GM21723 (cell line): ENCODE measurements around the gene WDR3.

Experiments
- ATAC-seq: cut with Tn5 transposase; IDR thresholded peaks from one replicate; pipeline ENCODE4 v1.9.1; 2021; ENCODE audit warnings: mild to moderate bottlenecking, moderate library complexity; ENCODE audit not compliant: unreplicated experiment

WDR3 gene

GRCh38 chr1:117942293-117942692 is 12.8 kb downstream of the WDR3 start:
- ATAC-seq = no peak

DNA sequence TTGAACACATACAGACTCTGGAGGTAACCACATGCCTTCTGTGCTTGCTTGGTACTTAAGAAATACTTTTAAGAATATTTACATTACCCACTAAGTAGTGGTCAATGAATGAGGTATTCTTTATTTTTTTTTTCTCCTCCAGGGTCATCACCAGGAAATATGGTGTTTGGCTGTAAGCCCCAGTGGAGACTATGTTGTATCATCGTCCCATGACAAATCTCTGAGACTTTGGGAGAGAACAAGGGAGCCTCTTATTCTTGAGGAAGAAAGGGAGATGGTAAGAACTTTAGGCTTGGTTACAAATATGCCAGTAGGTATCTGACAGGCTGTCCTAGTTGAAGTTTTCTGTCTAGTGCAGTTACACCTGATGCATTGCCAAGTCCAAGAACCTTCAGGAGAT is 22.8 kb downstream of the WDR3 start:
- ATAC-seq = no peak

GRCh38 chr1:117959364-117959763 is 29.8 kb downstream of the WDR3 start:
- no peak for ATAC-seq

GRCh38 chr1:117964290-117965038 is 34.9 kb downstream of the WDR3 start:
- ATAC-seq = no peak

DNA sequence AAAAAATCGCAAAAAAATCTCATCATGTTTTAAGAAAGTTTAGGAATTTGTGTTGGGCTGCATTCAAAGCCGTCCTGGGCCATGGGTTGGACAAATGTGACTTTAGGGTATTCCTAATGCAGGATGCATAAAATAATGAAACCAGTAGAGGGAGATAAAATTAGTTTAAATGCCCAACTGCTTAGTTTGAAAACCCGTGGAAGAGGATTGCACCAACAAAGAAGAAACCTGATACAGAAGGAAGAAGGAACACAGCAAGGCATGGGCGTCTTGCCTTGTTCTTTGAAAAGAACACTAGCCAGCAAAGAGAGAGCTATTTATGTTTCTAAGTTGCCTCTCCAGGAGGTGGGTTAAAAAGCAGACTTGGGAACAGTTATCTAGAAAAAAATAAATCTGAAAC is 37.9 kb downstream of the WDR3 start:
- no peak for ATAC-seq

GRCh38 chr1:117967881-117968280 is 38.3 kb downstream of the WDR3 start:
- no peak for ATAC-seq

- no peak for ATAC-seq
Observed at GRCh38 chr1:117970252-117970651, 40.7 kb downstream of the WDR3 start.

DNA sequence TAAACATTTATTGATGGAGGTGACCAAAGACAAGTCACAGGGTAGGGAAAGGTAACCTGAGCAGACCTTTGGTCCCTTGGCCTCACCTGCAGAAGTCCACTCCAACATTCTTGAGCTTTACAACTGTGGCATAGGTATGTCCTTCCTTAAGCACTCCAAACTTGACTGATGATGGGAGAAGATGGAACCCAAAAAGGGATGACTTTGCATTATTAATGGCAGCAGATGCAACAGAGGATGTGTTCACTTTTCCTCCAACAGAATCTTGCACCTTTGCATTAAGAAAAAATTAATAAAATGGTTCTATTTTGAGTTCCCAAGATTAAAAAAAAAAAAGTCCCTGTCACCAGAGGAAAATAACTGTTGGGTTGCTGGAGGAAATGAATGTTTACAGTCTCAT is 42.2 kb downstream of the WDR3 start:
- ATAC-seq = no peak

GRCh38 chr1:117976381-117976780 is 46.8 kb downstream of the WDR3 start:
- no peak for ATAC-seq

DNA sequence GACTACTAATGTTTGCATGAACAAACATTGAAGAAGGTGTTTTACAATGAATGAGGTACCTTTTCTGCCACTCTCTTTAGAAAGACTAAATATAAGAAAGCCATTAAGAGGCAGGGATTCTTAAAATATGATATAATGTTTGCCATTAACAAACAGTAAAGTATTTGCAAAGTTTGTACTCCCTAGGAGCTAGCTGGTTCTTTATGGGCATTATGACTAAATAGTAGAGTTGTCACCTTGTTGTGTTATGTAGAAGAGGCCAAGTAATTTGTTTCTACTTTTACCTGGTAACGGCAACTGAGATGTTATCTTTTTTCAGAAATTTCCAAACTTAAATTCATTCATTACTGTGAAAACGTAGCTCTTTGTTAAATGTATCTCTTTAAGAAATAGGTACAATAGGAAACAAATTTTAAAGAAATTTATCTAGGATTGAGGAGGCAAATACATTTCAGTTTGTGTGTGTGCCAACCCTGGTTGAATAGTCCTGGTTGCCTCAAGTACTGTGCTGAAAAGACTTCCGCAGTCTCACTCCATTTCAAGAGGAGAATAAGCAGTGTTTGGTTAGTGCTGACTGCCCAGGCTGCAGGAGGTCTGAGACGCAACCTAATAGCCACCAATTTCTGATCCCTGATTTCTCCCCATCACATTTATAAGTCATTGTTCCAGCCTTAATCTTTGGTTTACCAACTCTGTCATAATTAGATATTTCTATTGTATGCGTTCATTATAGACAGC is 52.1 kb downstream of the WDR3 start:
- ATAC-seq = no peak

- ATAC-seq = no peak
Observed at GRCh38 chr1:117985239-117985638, 55.7 kb downstream of the WDR3 start.

DNA sequence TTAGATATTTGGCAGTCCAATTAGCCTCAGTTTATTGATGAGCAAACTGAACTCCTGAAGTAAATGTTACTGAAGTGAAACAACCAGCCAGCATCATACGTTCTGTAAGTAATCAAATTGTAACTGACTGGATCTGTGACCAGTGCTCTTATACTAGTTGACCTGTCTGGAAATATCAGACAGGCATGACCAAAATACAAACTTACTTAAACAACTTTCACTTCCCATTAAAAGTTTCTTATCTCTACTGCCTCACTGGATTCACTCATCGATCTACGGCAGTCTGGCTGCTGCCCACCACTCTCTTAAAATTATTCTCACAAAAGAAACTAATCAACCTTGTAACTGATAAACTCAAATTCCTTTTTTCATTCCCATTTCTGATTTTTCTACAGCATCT is 56.4 kb downstream of the WDR3 start:
- no peak for ATAC-seq

DNA sequence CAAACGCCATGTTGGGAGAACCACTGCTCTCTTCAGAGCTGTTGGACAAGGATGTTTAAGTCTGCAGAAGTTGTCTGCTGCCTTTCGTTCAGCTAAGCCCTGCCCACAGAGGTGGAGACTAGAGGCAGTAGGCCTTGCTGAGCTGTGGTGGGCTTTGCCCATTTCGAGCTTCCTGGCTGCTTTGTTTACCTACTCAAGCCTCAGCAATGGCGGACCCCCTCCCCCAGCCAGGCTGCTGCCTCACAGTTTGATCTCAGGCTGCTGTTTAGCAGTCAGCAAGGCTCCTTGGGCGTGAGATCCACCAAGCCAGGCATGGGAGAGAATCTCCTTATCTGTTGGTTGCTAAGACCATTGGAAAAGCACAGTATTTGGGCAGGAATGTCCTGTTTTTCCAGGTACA is 74.8 kb downstream of the WDR3 start:
- ATAC-seq = no peak

DNA sequence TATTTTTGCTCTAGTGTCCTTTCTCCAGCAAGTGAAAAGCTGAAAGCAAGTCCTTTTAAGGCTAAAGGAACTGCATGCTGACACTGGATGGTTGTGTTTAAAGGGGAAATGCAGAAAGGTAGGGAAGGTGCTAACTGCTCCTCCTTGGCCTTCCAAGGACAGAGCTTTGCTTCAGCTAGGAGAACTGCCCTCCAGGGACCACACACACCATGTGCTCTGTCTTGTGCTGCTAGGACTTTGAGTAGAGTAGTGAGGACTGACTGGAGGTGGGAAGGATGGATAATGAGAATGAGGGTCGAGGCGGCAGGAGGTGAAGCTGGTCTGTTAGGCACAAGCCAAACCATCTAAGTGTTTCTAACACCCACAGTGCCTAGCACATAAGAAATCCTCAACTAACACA is 77.9 kb downstream of the WDR3 start:
- ATAC-seq = no peak

- no peak for ATAC-seq
Observed at GRCh38 chr1:118008011-118008410, 78.5 kb downstream of the WDR3 start.

DNA sequence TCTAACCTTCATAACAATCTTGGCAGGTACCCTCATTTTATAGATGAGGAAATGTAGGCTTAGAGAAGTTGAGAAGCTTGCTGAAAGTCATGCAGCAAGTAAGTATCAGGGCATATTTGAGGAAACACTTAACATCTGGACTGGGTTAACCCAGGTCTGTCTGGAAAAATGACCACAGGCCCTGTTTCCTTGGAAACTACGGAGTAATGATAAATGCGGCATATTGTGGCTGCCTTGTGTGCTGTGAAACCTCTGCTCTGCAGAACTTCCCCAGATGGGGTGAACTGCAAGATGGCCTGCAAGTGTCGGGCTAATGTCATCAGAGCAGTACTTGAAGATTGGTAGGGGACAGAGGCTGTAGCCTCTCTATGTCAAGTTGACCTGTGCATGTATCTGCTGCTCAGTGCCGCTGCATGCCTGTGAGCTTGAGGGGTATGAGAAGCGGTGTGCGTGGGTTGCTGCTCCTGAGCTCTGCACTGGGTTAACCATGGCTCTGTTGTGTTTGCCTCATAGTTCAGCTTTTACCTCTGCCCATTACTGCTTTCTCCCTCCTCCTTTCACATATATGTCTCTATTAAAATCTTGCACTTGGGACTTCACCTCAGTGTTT is 83.1 kb downstream of the WDR3 start:
- ATAC-seq = no peak

- no peak for ATAC-seq
Observed at GRCh38 chr1:118013336-118013735, 83.8 kb downstream of the WDR3 start.

- ATAC-seq = no peak
Observed at GRCh38 chr1:118013938-118014337, 84.4 kb downstream of the WDR3 start.
